ENCODE results near the gene ZNF398. TPM values are rescaled to one million over a fixed set of nuclear protein-coding genes. Genes with fewer than 3 reads are reported as not detected.

ZNF398 gene
- polyA plus RNA-seq, 1 donor from 2014 or later = 8.6 TPM

GRCh38 chr7:149217570-149217969, 70.3 kb downstream of the ZNF398 start:
- Histone ChIP-seq H3K79me2 (replicated peaks; ENCODE audit: insufficient read depth, low read length) (no peaks in the 10 kb centered on the region), H3F3A (ENCODE audit: insufficient read depth, low read length, poor library complexity, severe bottlenecking) (no peaks in the 10 kb centered on the region), H4K20me1 (ENCODE audit: insufficient read depth) (no peaks in the 10 kb centered on the region), H3K4me2 (ENCODE audit: low read length) (no peak overlapping the region), H3K27ac (ENCODE audit: low read length) (no peak overlapping the region), H3K36me3 (ENCODE audit: insufficient read depth, low read length) (no peaks in the 10 kb centered on the region), H3K4me3 (ENCODE audit: low read length) (no peak overlapping the region), H3K27me3 (ENCODE audit: insufficient read depth, low read depth, low read length) (no peaks in the 10 kb centered on the region), H3K9me3 (ENCODE audit: low read length) (no peaks in the 10 kb centered on the region), H2AFZ (ENCODE audit: low read depth, low read length) (no peak overlapping the region), H3K9me2 (ENCODE audit: insufficient read depth, low read length) (no peaks in the 10 kb centered on the region), H3K9ac (ENCODE audit: low read length) (no peak overlapping the region)
- TF ChIP-seq, protein P1, sequence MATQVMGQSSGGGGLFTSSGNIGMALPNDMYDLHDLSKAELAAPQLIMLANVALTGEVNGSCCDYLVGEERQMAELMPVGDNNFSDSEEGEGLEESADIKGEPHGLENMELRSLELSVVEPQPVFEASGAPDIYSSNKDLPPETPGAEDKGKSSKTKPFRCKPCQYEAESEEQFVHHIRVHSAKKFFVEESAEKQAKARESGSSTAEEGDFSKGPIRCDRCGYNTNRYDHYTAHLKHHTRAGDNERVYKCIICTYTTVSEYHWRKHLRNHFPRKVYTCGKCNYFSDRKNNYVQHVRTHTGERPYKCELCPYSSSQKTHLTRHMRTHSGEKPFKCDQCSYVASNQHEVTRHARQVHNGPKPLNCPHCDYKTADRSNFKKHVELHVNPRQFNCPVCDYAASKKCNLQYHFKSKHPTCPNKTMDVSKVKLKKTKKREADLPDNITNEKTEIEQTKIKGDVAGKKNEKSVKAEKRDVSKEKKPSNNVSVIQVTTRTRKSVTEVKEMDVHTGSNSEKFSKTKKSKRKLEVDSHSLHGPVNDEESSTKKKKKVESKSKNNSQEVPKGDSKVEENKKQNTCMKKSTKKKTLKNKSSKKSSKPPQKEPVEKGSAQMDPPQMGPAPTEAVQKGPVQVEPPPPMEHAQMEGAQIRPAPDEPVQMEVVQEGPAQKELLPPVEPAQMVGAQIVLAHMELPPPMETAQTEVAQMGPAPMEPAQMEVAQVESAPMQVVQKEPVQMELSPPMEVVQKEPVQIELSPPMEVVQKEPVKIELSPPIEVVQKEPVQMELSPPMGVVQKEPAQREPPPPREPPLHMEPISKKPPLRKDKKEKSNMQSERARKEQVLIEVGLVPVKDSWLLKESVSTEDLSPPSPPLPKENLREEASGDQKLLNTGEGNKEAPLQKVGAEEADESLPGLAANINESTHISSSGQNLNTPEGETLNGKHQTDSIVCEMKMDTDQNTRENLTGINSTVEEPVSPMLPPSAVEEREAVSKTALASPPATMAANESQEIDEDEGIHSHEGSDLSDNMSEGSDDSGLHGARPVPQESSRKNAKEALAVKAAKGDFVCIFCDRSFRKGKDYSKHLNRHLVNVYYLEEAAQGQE (IDR thresholded peaks at IDR 0.05; ENCODE audit: borderline replicate concordance) = no peak
- no peak for TF ChIP-seq RAD21 (conservative IDR thresholded peaks at IDR 0.05)

DNA sequence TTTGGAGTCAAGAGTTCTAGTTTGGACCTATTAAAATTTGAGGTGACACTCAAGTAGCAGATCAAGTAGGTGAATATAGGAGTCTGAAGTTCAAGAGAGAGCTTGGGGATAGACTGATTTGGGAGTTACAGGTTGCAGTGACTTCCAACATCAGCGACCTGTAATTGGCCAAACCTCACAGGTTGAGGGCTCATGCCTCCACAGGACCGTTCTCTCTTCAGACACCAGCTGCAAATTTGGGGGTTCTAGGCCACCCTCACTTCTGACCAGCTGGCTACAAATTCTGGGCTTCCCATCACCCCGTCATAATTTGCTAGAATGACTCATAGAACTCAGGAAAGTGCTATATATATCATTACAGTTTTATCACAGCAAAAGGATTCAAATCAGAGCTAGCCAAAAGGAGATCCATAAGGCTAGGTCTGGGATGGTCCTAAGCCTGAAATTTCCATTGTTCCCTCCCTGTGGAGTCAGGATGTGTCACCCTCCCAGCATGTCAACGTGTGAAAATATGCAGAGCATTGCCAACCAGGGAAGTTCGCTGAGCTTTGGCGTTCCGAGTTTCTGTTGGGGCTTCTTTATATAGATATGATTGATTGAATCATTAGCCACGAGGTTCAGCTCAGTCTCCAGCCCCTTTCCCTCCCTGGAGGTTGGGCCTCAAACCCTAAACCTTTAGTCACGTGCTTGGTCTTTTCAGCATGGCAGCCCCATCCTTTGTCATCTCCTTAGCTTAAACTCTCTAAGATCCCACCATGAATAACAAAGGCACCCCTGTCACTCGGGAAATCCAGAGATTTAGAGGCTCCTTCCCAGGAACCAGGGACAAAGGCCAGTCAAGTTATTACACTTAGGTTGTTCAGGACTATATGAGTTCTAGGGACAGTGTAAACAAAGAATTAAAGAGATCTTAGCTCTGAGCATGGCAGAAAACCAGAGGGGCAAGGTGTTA, 71.5 kb downstream of the ZNF398 start:
- H2AFZ ChIP-seq (ENCODE audit: low read depth, low read length) = no peak overlapping the region
- no peaks in the 10 kb centered on the region for H3K36me3 ChIP-seq (ENCODE audit: insufficient read depth, low read length)
- TF ChIP-seq TAF1 (IDR thresholded peaks at IDR 0.05; ENCODE audit: low read depth) (no peak), RAD21 (conservative IDR thresholded peaks at IDR 0.05) (no peak), EP300 (conservative IDR thresholded peaks at IDR 0.05; ENCODE audit: poor library complexity, severe bottlenecking) (no peak), SMC3 (conservative IDR thresholded peaks at IDR 0.05; ENCODE audit: poor library complexity) (no peak), MXI1 (conservative IDR thresholded peaks at IDR 0.05; ENCODE audit: poor library complexity, severe bottlenecking) (no peak), EZH2 (IDR thresholded peaks at IDR 0.05; ENCODE audit: borderline replicate concordance, insufficient read depth, low read length, poor library complexity, severe bottlenecking) (no peak), POLR2AphosphoS5 (IDR thresholded peaks at IDR 0.05) (no peak)
- TF ChIP-seq, protein P2, sequence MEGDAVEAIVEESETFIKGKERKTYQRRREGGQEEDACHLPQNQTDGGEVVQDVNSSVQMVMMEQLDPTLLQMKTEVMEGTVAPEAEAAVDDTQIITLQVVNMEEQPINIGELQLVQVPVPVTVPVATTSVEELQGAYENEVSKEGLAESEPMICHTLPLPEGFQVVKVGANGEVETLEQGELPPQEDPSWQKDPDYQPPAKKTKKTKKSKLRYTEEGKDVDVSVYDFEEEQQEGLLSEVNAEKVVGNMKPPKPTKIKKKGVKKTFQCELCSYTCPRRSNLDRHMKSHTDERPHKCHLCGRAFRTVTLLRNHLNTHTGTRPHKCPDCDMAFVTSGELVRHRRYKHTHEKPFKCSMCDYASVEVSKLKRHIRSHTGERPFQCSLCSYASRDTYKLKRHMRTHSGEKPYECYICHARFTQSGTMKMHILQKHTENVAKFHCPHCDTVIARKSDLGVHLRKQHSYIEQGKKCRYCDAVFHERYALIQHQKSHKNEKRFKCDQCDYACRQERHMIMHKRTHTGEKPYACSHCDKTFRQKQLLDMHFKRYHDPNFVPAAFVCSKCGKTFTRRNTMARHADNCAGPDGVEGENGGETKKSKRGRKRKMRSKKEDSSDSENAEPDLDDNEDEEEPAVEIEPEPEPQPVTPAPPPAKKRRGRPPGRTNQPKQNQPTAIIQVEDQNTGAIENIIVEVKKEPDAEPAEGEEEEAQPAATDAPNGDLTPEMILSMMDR (IDR thresholded peaks at IDR 0.05; ENCODE audit: poor library complexity, severe bottlenecking) = no peak
- TF ChIP-seq, protein P1 (IDR thresholded peaks at IDR 0.05; ENCODE audit: borderline replicate concordance) = no peak
- H4K20me1 ChIP-seq (ENCODE audit: insufficient read depth) = no peaks in the 10 kb centered on the region
- H3K79me2 ChIP-seq (replicated peaks; ENCODE audit: insufficient read depth, low read length) = no peaks in the 10 kb centered on the region
- no peaks in the 10 kb centered on the region for H3F3A ChIP-seq (ENCODE audit: insufficient read depth, low read length, poor library complexity, severe bottlenecking)
- no peaks in the 10 kb centered on the region for H3K27me3 ChIP-seq (ENCODE audit: insufficient read depth, low read depth, low read length)
- H3K4me3 ChIP-seq (ENCODE audit: low read length) = no peak overlapping the region
- no peak overlapping the region for H3K9ac ChIP-seq (ENCODE audit: low read length)
- no peaks in the 10 kb centered on the region for H3K9me2 ChIP-seq (ENCODE audit: insufficient read depth, low read length)
- H3K4me2 ChIP-seq (ENCODE audit: low read length) = no peak overlapping the region
- no peaks in the 10 kb centered on the region for H3K9me3 ChIP-seq (ENCODE audit: low read length)
- no peak overlapping the region for H3K27ac ChIP-seq (ENCODE audit: low read length)
